Hematopoietic multipotent progenitor cell treated with erythropoietin and hydrocortisone succinate and interleukin-3 and kit ligand, for 17 days (in vitro differentiated cells): ENCODE results near the gene FARP1.
"Not testable (repeated sequence)": the region's sequence is repeated elsewhere in the genome, so short reads cannot be mapped to it uniquely, and the experiment has no call there.

Experiments
- DNase-seq: peaks from one replicate; pipeline ENCODE4 v3.0.0-alpha.2; 2015; ENCODE audit warnings: low spot score

Gene FARP1

GRCh38 chr13:98228661-98229341 lies 85.9 kb downstream of the FARP1 start:
- DNase-seq, result no peak

GRCh38 chr13:98230762-98231161 lies 87.9 kb downstream of the FARP1 start:
- DNase-seq, result not testable (repeated sequence)

GRCh38 chr13:98232456-98232855 lies 89.6 kb downstream of the FARP1 start:
- no peak for DNase-seq

GRCh38 chr13:98233127-98233526 lies 90.2 kb downstream of the FARP1 start:
- DNase-seq, result no peak

- no peak for DNase-seq
Observed at GRCh38 chr13:98234348-98234747, 91.5 kb downstream of the FARP1 start.

- DNase-seq, result no peak
Observed at GRCh38 chr13:98236197-98236596, 93.3 kb downstream of the FARP1 start.

- no peak for DNase-seq
Observed at GRCh38 chr13:98237331-98237730, 94.4 kb downstream of the FARP1 start.

GRCh38 chr13:98239162-98240076 lies 96.5 kb downstream of the FARP1 start:
- no peak for DNase-seq

GRCh38 chr13:98240135-98240534 lies 97.2 kb downstream of the FARP1 start:
- DNase-seq, result no peak

GRCh38 chr13:98240974-98241373 lies 98.1 kb downstream of the FARP1 start:
- no peak for DNase-seq

- no peak for DNase-seq
Observed at GRCh38 chr13:98241976-98242375, 99.1 kb downstream of the FARP1 start.

GRCh38 chr13:98242403-98242802 lies 99.5 kb downstream of the FARP1 start:
- no peak for DNase-seq

- DNase-seq, result no peak
Observed at GRCh38 chr13:98243929-98244272, 101.0 kb downstream of the FARP1 start.

- no peak for DNase-seq
Observed at GRCh38 chr13:98246538-98247172, 103.8 kb downstream of the FARP1 start.

- DNase-seq, result no peak
Observed at GRCh38 chr13:98251708-98252107, 108.8 kb downstream of the FARP1 start.

- no peak for DNase-seq
Observed at GRCh38 chr13:98252931-98253470, 110.1 kb downstream of the FARP1 start.

- no peak for DNase-seq
Observed at GRCh38 chr13:98253526-98253925, 110.6 kb downstream of the FARP1 start.

- no peak for DNase-seq
Observed at GRCh38 chr13:98254513-98254912, 111.6 kb downstream of the FARP1 start.

GRCh38 chr13:98258226-98258625 lies 115.3 kb downstream of the FARP1 start:
- DNase-seq, result no peak

- DNase-seq, result no peak
Observed at GRCh38 chr13:98260357-98261164, 117.7 kb downstream of the FARP1 start.

GRCh38 chr13:98261165-98261702 lies 118.3 kb downstream of the FARP1 start:
- no peak for DNase-seq

GRCh38 chr13:98262292-98262691 lies 119.4 kb downstream of the FARP1 start:
- DNase-seq, result no peak
